Muscle of leg (tissue), 11 donors: ENCODE results near the gene CLEC11A. TPM values are rescaled to one million over a fixed set of nuclear protein-coding genes. Genes with fewer than 3 reads are reported as not detected.
A peak's percentile ranks its signal among the peaks of the same experiment; 100 is the strongest.

Source experiments
- DNase-seq: peaks from one replicate; pipeline ENCODE4 v3.0.0; 2013
- H3K27ac ChIP-seq: one replicate; pipeline ENCODE4 v1.5.1; 2013; ENCODE audit warnings: mild to moderate bottlenecking, low read length, control low read depth
- H3K27me3 ChIP-seq: one replicate; pipeline ENCODE4 v1.6.1; 2013; ENCODE audit warnings: low read length; ENCODE audit not compliant: control insufficient read depth, insufficient read depth
- H3K36me3 ChIP-seq: one replicate; pipeline ENCODE4 v1.6.1; 2013; ENCODE audit warnings: low read length; ENCODE audit not compliant: control insufficient read depth, insufficient read depth
- H3K4me1 ChIP-seq: one replicate; pipeline ENCODE4 v1.6.1; 2013; ENCODE audit warnings: low read length; ENCODE audit not compliant: control insufficient read depth, insufficient read depth
- H3K4me3 ChIP-seq: one replicate; pipeline ENCODE4 v1.5.1; 2013; ENCODE audit warnings: low read length, control low read depth
- H3K9me3 ChIP-seq: replicated peaks from 2 replicates; pipeline ENCODE4 v1.6.1; 2013; ENCODE audit warnings: low read depth, low read length; ENCODE audit not compliant: control insufficient read depth
- WGBS: methylation state at CpG from one replicate; pipeline ENCODE4 v1.1.5; 2013; ENCODE audit warnings: missing lambda C conversion rate; ENCODE audit not compliant: insufficient coverage; 5-methylcytosine and 5-hydroxymethylcytosine counted together
- polyA plus RNA-seq, 8 donors: library from polyadenylated mRNA; unstranded; fragments of 120-200 nt; gene quantifications; one replicate each; pipeline versions ENCODE4 v1.2.1 to v1.2.3, GENCODE V29; 2013; ENCODE audit warnings: inconsistent platforms in 1 of 8, low replicate concordance in 1 of 8; ENCODE audit not compliant: insufficient read length in 8 of 8, insufficient read depth in 1 of 8
- total RNA-seq: library from RNA; stranded (reverse); fragments of 120-200 nt; gene quantifications from one replicate; pipeline ENCODE4 v1.2.4, GENCODE V29; 2013

The CLEC11A gene
- total and polyA plus RNA-seq, 9 donors: 18.8 to 40.3 (median 35.8) TPM

GRCh38 chr19:50716178-50717025 is 6.8 kb upstream of the CLEC11A start:
- Histone ChIP-seq H3K27me3 (peaks cover 14% of the 10 kb centered on the region), H3K9me3 (no peaks in the 10 kb centered on the region), H3K27ac (no peak overlapping the region), H3K36me3 (peaks cover 22% of the 10 kb centered on the region), H3K4me1 (peaks cover 31% of the 10 kb centered on the region), H3K4me3 (no peak overlapping the region)
- WGBS: 78% methylated on average over 36 of the region's 39 CpGs
- DNase-seq: no peak

- no peaks in the 10 kb centered on the region for H3K9me3 ChIP-seq
- peaks cover 20% of the 10 kb centered on the region for H3K36me3 ChIP-seq
- WGBS: 60% methylated on average over 23 of the region's 23 CpGs
- DNase-seq: no peak
- H3K4me3 ChIP-seq: no peak overlapping the region
- H3K4me1 ChIP-seq: peaks cover 39% of the 10 kb centered on the region
- H3K27me3 ChIP-seq: peaks cover 14% of the 10 kb centered on the region
- peak overlapping the region; percentile 20 for H3K27ac ChIP-seq
Measured at GRCh38 chr19:50717026-50717723, 6.0 kb upstream of the CLEC11A start.

GRCh38 chr19:50717891-50718254 is 5.3 kb upstream of the CLEC11A start:
- Histone ChIP-seq H3K4me1 (peaks cover 46% of the 10 kb centered on the region), H3K4me3 (peak overlapping the region; percentile 42), H3K36me3 (peaks cover 16% of the 10 kb centered on the region), H3K9me3 (no peaks in the 10 kb centered on the region), H3K27me3 (peaks cover 14% of the 10 kb centered on the region), H3K27ac (no peak overlapping the region)
- DNase-seq: no peak
- no CpG with 5 or more reads among the region's 13 CpGs for WGBS

- Histone ChIP-seq H3K27me3 (peaks cover 18% of the 10 kb centered on the region), H3K4me1 (peaks cover 52% of the 10 kb centered on the region), H3K27ac (no peak overlapping the region), H3K36me3 (peaks cover 16% of the 10 kb centered on the region), H3K9me3 (no peaks in the 10 kb centered on the region), H3K4me3 (peak overlapping the region; percentile 42)
- DNase-seq: peak; percentile 46
- 2% methylated on average over 58 of the region's 74 CpGs for WGBS
Measured at GRCh38 chr19:50718255-50719118, 4.7 kb upstream of the CLEC11A start.

GRCh38 chr19:50719119-50719435 is 4.1 kb upstream of the CLEC11A start:
- WGBS: under 1% methylated on average over 14 of the region's 30 CpGs
- peak overlapping the region; percentile 42 for H3K4me3 ChIP-seq
- no peaks in the 10 kb centered on the region for H3K9me3 ChIP-seq
- H3K4me1 ChIP-seq: peaks cover 58% of the 10 kb centered on the region
- peaks cover 23% of the 10 kb centered on the region for H3K27me3 ChIP-seq
- no peak for DNase-seq
- peaks cover 12% of the 10 kb centered on the region for H3K36me3 ChIP-seq
- no peak overlapping the region for H3K27ac ChIP-seq

GRCh38 chr19:50719566-50719965 is 3.6 kb upstream of the CLEC11A start, which contains the start of gene SHANK1:
Gene SHANK1, minus strand, starts transcription at chr19:50719802. Its CDS starts 2,883 bp downstream, at chr19:50716919.
- Histone ChIP-seq H3K9me3 (no peaks in the 10 kb centered on the region), H3K27me3 (peaks cover 24% of the 10 kb centered on the region), H3K27ac (no peak within 1 kb of the TSS), H3K36me3 (peaks cover 12% of the 10 kb centered on the region), H3K4me3 (peak within 1 kb of the TSS; percentile 42), H3K4me1 (peaks cover 60% of the 10 kb centered on the region)
- WGBS: under 1% methylated on average over 34 of the region's 47 CpGs
- DNase-seq: peak; percentile 62

- Histone ChIP-seq H3K27ac (no peak overlapping the region), H3K9me3 (no peaks in the 10 kb centered on the region), H3K4me1 (peaks cover 62% of the 10 kb centered on the region), H3K4me3 (no peak overlapping the region), H3K36me3 (peaks cover 9% of the 10 kb centered on the region), H3K27me3 (peaks cover 27% of the 10 kb centered on the region)
- 45% methylated on average over 21 of the region's 21 CpGs for WGBS
- no peak for DNase-seq
Measured at GRCh38 chr19:50720181-50720920, 2.8 kb upstream of the CLEC11A start.

GRCh38 chr19:50720921-50721381 is 2.2 kb upstream of the CLEC11A start:
- 47% methylated on average over 5 of the region's 8 CpGs for WGBS
- DNase-seq: peak; percentile 50
- Histone ChIP-seq H3K27me3 (peaks cover 31% of the 10 kb centered on the region), H3K27ac (peak overlapping the region; percentile 15), H3K36me3 (peaks cover 5% of the 10 kb centered on the region), H3K4me3 (no peak overlapping the region), H3K4me1 (peaks cover 68% of the 10 kb centered on the region), H3K9me3 (no peaks in the 10 kb centered on the region)

- peak overlapping the region; percentile 74 for H3K27ac ChIP-seq
- peak; percentile 66 for DNase-seq
- H3K36me3 ChIP-seq: peaks cover 5% of the 10 kb centered on the region
- peaks cover 31% of the 10 kb centered on the region for H3K27me3 ChIP-seq
- peaks cover 71% of the 10 kb centered on the region for H3K4me1 ChIP-seq
- 74% methylated on average over 8 of the region's 10 CpGs for WGBS
- H3K4me3 ChIP-seq: no peak overlapping the region
- H3K9me3 ChIP-seq: no peaks in the 10 kb centered on the region
Measured at GRCh38 chr19:50721441-50722137, 1.6 kb upstream of the CLEC11A start.
